ENCODE results near the gene DNAAF8. TPM values are rescaled to one million over a fixed set of nuclear protein-coding genes. Genes with fewer than 3 reads are reported as not detected.

Gene DNAAF8
- total and polyA plus RNA-seq, 2 of the 4 experiments (the other 2 are of a cell fraction) = 0.54 to 1.7 TPM

DNA sequence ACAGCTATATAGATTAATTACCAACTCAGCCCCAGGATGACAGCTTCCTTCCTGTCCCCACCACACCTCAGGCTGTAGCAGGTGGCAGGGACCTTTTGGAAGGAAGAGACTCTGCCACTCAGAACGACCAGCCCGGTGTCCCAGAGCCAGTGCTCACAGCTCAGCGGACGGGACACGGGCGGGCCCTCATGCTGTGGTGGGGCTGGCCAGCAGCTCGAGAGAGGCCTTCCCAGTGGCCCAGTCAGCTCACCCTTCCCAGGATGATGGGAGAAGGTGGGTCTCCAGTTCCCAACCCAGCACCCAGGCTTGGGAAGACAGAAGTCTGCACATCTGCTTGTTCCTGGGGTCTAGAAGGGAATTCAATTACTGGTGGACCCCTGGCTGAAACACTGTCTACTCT is 30.4 kb upstream of the DNAAF8 start:
- no peak overlapping the region for H2BK15ac ChIP-seq (ENCODE audit: low read depth, low read length)
- no peaks in the 10 kb centered on the region for H3K9me3 ChIP-seq (ENCODE audit: control insufficient read depth, insufficient read depth, low read length)
- H3K14ac ChIP-seq (replicated peaks; ENCODE audit: low read depth, low read length) = no peak overlapping the region
- no peak overlapping the region for H4K91ac ChIP-seq (ENCODE audit: insufficient read depth, low read depth, low read length)
- H4K8ac ChIP-seq (ENCODE audit: low read depth in 2 of 2, low read length in 2 of 2) = no peak overlapping the region
- ChIA-PET CTCF (no interaction called here), POLR2A (ENCODE audit: unreplicated experiment) (no interaction called here)
- TF ChIP-seq RFX5 (IDR thresholded peaks at IDR 0.05; ENCODE audit: low read depth, low read length) = no peak
- no peak for TF ChIP-seq FOS (IDR thresholded peaks at IDR 0.05; ENCODE audit: low read depth, low read length)
- TF ChIP-seq RCOR1 (IDR thresholded peaks at IDR 0.05; ENCODE audit: insufficient replicate concordance, low read length) = no peak
- TF ChIP-seq MAZ (IDR thresholded peaks at IDR 0.05; ENCODE audit: borderline replicate concordance, low read depth, low read length) = no peak
- TF ChIP-seq, protein P1, sequence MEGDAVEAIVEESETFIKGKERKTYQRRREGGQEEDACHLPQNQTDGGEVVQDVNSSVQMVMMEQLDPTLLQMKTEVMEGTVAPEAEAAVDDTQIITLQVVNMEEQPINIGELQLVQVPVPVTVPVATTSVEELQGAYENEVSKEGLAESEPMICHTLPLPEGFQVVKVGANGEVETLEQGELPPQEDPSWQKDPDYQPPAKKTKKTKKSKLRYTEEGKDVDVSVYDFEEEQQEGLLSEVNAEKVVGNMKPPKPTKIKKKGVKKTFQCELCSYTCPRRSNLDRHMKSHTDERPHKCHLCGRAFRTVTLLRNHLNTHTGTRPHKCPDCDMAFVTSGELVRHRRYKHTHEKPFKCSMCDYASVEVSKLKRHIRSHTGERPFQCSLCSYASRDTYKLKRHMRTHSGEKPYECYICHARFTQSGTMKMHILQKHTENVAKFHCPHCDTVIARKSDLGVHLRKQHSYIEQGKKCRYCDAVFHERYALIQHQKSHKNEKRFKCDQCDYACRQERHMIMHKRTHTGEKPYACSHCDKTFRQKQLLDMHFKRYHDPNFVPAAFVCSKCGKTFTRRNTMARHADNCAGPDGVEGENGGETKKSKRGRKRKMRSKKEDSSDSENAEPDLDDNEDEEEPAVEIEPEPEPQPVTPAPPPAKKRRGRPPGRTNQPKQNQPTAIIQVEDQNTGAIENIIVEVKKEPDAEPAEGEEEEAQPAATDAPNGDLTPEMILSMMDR (conservative IDR thresholded peaks at IDR 0.05; ENCODE audit: low read depth, low read length) = no peak
- TF ChIP-seq, protein P2, sequence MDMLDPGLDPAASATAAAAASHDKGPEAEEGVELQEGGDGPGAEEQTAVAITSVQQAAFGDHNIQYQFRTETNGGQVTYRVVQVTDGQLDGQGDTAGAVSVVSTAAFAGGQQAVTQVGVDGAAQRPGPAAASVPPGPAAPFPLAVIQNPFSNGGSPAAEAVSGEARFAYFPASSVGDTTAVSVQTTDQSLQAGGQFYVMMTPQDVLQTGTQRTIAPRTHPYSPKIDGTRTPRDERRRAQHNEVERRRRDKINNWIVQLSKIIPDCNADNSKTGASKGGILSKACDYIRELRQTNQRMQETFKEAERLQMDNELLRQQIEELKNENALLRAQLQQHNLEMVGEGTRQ (IDR thresholded peaks at IDR 0.05; ENCODE audit: low read depth, low read length) = no peak
- DNase-seq (no peak), ATAC-seq (ENCODE audit: low read depth) (no peak)
- H2AK9ac ChIP-seq (replicated peaks; ENCODE audit: low read depth, low read length, poor library complexity) = no peak overlapping the region
- no peak overlapping the region for H2BK5ac ChIP-seq (ENCODE audit: low read depth, low read length, poor library complexity, severe bottlenecking)
- no peak overlapping the region for H2BK20ac ChIP-seq (ENCODE audit: low read depth, low read length)
- peaks cover 48% of the 10 kb centered on the region for H3K36me3 ChIP-seq (ENCODE audit: control insufficient read depth, insufficient read depth, low read length)
- H3K23ac ChIP-seq (ENCODE audit: low read depth, low read length) = no peak overlapping the region
- dilution Hi-C loops (cut with HindIII; ENCODE audit: low sequenced_read_pairs, unreplicated experiment) = no loop called here
- peaks cover 0 to 10% of the 10 kb centered on the region in 2 experiments; a peak in 1 of 4 replicates for H3K79me1 ChIP-seq (ENCODE audit: low read depth in 1 of 2, low read length in 2 of 2)
- no peak overlapping the region for H2BK120ac ChIP-seq (ENCODE audit: low read depth, low read length)
- no CpG with 5 or more reads among the region's 7 CpGs for WGBS, 2 experiments (ENCODE audit: extremely low coverage in 2 of 2, insufficient read length in 1 of 2)
- H3K18ac ChIP-seq (ENCODE audit: low read depth, low read length) = no peak overlapping the region
- no peak overlapping the region for H3K4me3 ChIP-seq (ENCODE audit: insufficient read depth, low read depth, low read length)
- H3K27ac ChIP-seq (ENCODE audit: insufficient read depth, low read length) = no peak overlapping the region
- 0 out of 2 replicates have a peak, but pooled peaks cover 3% of the 10 kb centered on the region for H3K9me1 ChIP-seq (ENCODE audit: insufficient read depth, low read length)
- no TSS peak for BruUV-seq (replicated peaks)
- no peaks in the 10 kb centered on the region for H3K4me1 ChIP-seq (ENCODE audit: control insufficient read depth, insufficient read depth, low read length)
- intact Hi-C loops (cut with micrococcal nuclease) = no loop called here
- H4K20me1 ChIP-seq (ENCODE audit: insufficient read depth, low read length) = 0 out of 2 replicates have a peak, but pooled peaks cover 3% of the 10 kb centered on the region
- no peak overlapping the region for H4K5ac ChIP-seq (ENCODE audit: low read depth, low read length)
- no peak overlapping the region for H3K56ac ChIP-seq (ENCODE audit: extremely low read depth, insufficient read depth, low read length)
- H3K27me3 ChIP-seq (ENCODE audit: control insufficient read depth, insufficient read depth, low read length) = no peaks in the 10 kb centered on the region
- H2AK5ac ChIP-seq (ENCODE audit: low read depth, low read length) = no peak overlapping the region
- H2AFZ ChIP-seq (replicated peaks; ENCODE audit: low read length, poor library complexity) = no peak overlapping the region
- H3K4ac ChIP-seq (ENCODE audit: low read depth, low read length) = no peak overlapping the region
- no peak overlapping the region for H3K4me2 ChIP-seq (ENCODE audit: low read depth, low read length)
- H3K9ac ChIP-seq (ENCODE audit: low read depth, low read length) = no peak overlapping the region
- in situ Hi-C loops (cut with MboI; ENCODE audit: low sequenced_read_pairs) = no loop called here

Data from IMR-90 (cell line).